HK-2 (cell line): ENCODE data around the gene WWOX.

Source experiments
- DNase-seq: peaks from one replicate; pipeline ENCODE4 v3.0.0-alpha.2; 2018; ENCODE audit not compliant: unreplicated experiment

The WWOX gene

DNA sequence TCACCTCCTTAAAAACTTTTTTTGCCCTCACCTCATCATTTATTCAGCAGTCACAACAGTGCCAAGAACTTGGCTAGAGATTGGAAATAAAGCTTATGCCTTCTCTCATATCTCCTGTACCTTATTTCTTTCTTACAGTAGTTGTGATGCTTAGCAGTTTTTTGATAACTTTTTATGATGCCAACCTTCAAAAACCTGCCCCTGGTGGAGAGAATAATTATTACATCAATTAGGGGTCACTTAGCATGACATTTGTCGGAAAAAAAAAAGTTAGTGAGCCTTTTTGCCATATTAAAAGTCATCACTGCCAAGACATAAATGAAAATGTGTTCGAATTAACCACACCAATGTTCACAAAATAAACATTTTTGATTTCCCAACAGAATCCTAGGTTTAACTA lies 296.6 kb downstream of the WWOX start:
- DNase-seq, result no peak

GRCh38 chr16:78396673-78397072 lies 297.2 kb downstream of the WWOX start:
- DNase-seq, result no peak

- DNase-seq, result no peak
Measured at GRCh38 chr16:78399384-78399783, 299.9 kb downstream of the WWOX start.

DNA sequence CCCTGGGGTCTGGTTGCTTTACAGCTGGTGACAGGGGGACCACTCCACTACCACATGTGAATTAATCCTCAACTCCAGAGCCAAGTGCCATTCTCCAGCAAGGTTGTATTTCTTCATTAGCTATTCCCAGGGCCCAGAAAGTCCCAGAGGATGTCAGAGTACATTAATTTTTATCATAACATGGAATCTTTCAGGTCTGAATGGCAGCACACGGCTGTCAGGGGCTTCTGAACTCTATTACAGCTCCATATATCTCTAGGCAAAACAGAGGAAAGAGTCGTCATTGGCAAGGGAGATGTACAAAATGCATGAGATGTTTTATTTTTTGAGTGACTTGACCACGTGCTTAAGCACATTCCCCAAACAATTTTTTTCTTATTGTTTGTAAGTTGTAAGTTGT lies 303.4 kb downstream of the WWOX start:
- DNase-seq, result no peak

GRCh38 chr16:78405040-78405439 lies 305.6 kb downstream of the WWOX start:
- DNase-seq, result no peak

GRCh38 chr16:78405833-78406232 lies 306.4 kb downstream of the WWOX start:
- DNase-seq, result no peak

GRCh38 chr16:78407191-78407590 lies 307.7 kb downstream of the WWOX start:
- DNase-seq, result no peak

DNA sequence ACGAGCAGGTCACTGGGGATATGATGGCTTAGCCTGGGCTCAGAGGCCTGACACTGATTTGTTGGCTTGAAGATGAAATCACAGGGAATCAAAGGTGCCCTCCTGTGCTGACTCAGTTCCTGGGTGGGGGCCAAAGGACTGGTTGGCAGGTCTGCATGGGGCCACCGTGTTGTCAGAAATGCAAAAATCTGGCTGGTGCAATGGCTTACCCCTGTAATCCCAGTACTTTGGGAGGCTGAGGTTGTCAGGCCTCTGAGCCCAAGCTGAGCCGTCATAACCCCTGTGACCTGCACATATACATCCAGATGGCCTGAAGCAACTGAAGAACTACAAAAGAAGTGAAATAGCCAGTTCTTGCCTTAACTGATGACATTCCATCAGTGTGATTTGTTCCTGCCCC lies 314.2 kb downstream of the WWOX start:
- no peak for DNase-seq

DNA sequence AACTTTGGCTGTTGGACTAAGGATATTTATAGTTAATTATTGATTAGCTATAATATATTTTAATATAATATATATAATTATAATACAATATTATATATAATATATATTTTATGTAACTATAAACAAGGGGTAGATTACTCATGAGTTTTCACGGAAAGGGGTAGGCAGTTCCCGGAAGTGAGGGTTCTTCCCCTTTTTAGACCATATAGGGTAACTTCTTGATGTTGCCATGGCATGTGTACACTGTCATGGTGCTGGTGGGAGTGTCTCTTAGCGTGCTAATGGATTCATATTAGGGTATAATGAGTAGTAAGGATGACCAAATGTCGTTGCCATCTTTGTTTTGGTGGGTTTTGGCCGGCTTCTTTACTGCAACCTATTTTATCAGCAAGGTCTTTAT lies 315.6 kb downstream of the WWOX start:
- DNase-seq, result no peak

DNA sequence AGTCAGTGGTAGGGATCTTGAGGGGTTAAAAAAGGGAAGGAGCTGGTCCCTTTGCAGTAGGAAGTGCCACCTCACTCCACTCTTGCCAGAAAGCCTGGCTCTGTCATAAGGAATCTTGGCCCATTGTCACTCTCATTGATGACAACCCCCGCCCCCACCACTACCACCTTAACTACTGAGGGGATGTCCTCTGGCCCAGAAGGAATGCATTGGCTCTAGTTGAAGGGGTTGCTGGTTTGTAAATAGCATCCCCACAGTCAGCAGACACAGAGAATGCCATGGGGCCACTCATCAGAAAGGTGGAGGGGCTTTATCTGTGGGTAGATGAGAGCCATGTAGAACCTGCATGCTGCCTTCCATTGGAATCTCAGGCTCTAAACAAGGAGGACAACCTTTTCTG lies 316.2 kb downstream of the WWOX start:
- no peak for DNase-seq

DNA sequence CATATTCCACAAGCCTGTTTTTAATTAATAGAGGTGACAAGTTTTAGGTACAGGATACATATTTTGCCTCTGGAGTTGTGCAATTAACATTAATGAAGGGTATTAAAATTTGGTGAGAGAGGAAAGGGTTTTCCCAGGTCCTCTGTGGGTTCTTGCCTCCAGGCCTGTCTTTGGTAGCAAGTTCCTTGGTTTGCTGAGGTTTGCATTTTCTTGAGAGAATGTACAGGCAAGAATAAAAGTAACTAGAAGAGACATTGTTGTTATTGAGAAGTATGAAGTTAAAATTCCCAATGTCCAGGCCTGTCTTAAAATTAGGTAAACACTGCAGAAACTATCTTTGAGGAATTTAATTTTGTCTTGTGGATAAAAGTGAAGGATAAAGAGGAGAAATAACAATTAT lies 316.9 kb downstream of the WWOX start:
- no peak for DNase-seq

- no peak for DNase-seq
Measured at GRCh38 chr16:78421181-78421708, 321.8 kb downstream of the WWOX start.

DNA sequence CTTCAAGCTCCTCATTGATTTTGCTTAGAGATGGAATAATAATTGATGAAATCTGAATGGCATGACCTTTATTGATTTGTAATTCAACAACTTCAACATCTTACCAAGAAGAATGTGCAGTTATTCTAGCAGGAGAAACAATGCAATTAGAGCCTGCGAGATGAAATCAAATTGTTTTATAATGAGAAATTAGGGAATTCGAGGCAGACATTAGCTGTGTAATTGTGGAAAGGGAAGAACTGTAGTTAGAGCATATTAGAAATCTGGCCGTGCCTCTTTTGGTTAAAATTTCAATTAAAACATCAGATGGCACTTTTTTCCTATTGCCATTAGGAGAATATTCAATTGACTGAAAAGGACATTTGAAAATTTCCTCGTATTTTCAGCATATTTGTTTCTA lies 325.8 kb downstream of the WWOX start:
- no peak for DNase-seq

GRCh38 chr16:78425891-78426510 lies 326.5 kb downstream of the WWOX start:
- DNase-seq, result no peak

DNA sequence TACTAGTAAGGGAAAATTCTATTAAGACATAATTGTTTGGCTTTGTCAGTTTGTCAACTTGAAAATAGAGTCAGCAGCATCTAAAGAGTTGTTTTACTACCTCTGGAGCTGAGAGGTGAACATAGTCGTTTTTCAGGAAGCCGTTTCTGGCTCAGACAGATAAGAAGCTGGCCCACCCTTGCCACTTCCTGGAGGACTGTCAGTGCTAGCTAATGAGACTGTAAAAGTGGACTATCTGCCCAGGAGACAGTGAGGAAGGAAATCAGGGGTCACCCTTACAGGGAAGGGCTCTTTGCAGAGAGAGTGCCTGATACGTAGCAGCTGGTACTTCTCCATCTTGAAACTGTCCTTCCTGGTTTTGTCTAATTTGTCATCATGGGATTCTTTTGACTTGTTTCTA lies 328.7 kb downstream of the WWOX start:
- no peak for DNase-seq

DNA sequence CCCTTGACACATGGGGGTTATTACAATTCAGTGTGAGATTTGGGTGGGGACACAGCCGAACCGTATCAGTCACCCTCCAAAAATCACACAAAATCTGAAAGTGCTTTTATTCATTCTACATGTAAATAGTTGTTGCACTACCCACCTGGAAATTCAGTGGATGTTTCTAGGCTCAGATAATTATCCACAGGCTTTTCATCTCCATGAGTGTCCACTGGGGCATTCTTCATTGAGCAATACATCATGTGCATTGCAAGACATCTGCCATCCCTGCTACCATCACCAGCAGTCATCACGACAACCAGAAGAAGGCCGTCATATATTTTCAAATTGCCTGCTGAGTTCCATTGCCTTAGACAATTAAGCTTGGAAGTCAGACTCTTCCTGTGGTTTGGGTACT lies 330.8 kb downstream of the WWOX start:
- no peak for DNase-seq

- DNase-seq, result no peak
Measured at GRCh38 chr16:78431004-78431670, 331.7 kb downstream of the WWOX start.

DNA sequence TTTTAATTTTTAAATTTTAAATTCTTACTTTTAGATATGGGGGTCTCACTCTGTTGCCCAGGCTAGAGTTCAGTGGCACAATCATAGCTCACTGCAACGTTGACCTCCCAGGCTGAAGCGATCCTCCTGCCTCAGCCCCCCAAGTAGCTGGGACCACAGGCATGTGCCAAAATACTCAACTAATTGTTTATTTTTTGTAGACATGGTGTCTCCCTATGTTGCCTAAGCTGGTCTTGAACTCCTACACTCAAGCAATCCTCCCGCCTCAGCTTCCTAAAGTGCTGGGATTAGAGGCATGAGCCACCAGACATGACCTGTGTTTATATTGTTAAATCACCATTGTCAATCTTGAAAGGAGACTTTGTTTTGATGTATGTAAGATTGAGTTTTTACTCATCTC lies 332.2 kb downstream of the WWOX start:
- DNase-seq, result no peak

GRCh38 chr16:78432451-78432850 lies 333.0 kb downstream of the WWOX start:
- DNase-seq, result no peak

DNA sequence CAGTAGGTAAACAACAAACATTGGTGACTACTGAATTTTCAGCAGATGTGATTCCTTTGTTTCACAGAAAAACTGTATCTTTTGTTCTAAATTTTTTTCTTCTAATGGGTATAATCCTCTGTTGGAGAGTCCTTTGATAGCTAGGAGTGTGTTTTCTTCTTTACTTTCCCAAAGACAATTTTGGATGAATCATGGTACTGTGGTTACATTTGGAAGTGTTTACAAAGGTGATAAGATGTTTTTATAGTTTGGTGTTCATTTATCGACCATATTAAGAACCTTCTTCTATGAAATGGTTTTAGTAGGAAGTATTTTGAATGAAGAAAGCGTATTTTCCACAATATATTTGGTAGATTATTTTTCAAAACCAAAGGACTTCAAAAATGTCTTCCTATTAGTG lies 333.7 kb downstream of the WWOX start:
- DNase-seq, result no peak

DNA sequence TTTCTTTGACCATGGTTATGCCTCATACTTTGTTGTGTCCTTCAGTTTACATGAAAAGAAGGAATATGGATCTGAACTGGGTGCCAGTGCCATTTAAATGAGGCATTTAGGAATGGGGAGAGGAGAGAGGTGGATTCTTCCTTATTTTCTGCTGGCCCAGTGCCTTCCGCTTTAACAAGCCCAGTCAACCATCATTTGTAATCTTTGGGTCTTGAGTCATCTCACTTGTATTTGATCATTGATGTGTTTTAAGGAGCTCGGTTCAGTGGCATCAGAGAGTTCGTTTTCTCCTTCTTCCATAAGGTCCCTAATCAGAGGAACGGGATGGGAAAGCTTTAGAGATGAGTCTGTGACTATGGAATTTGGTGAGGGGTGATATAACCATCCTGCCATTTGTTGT lies 334.9 kb downstream of the WWOX start:
- DNase-seq, result no peak

DNA sequence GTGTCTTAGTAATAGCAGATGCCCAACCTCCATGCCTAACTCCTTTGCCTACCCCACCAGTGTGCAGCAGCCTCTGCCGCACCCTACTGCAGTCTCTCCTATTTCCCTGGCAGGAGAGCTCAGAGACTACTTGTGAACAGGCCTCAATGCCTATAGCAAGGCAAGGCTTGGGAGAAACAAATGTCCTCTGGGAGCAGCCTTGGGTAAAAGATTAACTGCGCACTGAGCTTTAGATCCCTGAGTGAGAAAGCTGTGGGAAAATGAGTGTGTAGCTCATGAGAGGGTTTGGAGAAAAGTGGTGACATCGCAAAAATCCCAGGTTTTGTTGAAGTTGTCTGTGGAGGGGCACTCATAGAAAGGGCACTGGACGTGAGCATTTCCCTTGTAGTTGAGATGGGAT lies 335.8 kb downstream of the WWOX start:
- DNase-seq, result no peak

GRCh38 chr16:78436023-78436422 lies 336.6 kb downstream of the WWOX start:
- no peak for DNase-seq

- no peak for DNase-seq
Measured at GRCh38 chr16:78436846-78437245, 337.4 kb downstream of the WWOX start.
